ENCODE results near the gene HEPHL1.
"Not testable (repeated sequence)": the region's sequence is repeated elsewhere in the genome, so short reads cannot be mapped to it uniquely, and the experiment has no call there.

Gene HEPHL1

DNA sequence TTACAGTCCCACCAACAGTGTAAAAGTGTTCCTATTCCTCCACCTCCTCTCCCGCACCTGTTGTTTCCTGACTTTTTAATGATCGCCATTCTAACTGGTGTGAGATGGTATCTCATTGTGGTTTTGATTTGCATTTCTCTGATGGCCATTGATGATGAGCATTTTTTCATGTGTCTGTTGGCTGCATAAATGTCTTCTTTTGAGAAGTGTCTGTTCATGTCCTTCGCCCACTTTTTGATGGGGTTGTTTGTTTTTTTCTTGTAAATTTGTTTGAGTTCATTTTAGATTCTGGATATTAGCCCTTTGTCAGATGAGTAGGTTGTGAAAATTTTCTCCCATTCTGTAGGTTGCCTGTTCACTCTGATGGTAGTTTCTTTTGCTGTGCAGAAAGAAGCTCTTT, 136.2 kb downstream of the HEPHL1 start:
- H3K9me3 Mint-ChIP-seq; ATAC-seq; DNase-seq (ENCODE audit: low spot score in 2 of 2); H3K4me3 Mint-ChIP-seq; H3K36me3 Mint-ChIP-seq; H3K27ac Mint-ChIP-seq: not testable (repeated sequence)
- peaks cover 45% of the 10 kb centered on the region for H3K4me1 Mint-ChIP-seq

All from stimulated activated effector memory CD8-positive, alpha-beta T cell treated with anti-CD3 and anti-CD28 coated beads, Interleukin-12 subunit alpha, Interleukin-12 subunit beta, amount 100 ng/mL, for 72 hours (primary cell).